ENCODE measurements around the gene SLC35F4. TPM values are rescaled to one million over a fixed set of nuclear protein-coding genes. Genes with fewer than 3 reads are reported as not detected.

SLC35F4 gene
- total and polyA plus RNA-seq, 2 of the 8 experiments (the other 6 are each of a cell fraction or from before 2014, with no cell fraction given): not detected

- TF ChIP-seq NANOG (IDR thresholded peaks at IDR 0.05; ENCODE audit: insufficient read depth, low read depth, low read length, poor library complexity, severe bottlenecking) (no peak), SUZ12 (IDR thresholded peaks at IDR 0.05; ENCODE audit: low read length) (no peak), FOSL1 (IDR thresholded peaks at IDR 0.05; ENCODE audit: insufficient read depth, low read depth, low read length) (no peak), CREB1 (IDR thresholded peaks at IDR 0.05) (no peak), SP4 (IDR thresholded peaks at IDR 0.05; ENCODE audit: low read length) (no peak)
Observed at GRCh38 chr14:57760896-57761295, 105.0 kb downstream of the SLC35F4 start (continued).
